Measurements from ENCODE around the gene ERVH48-1.
"Not testable (repeated sequence)": the region's sequence is repeated elsewhere in the genome, so short reads cannot be mapped to it uniquely, and the experiment has no call there.

The ERVH48-1 gene

GRCh38 chr21:42938606-42938995 lies 13.2 kb upstream of the ERVH48-1 start:
- DNase-seq = not testable (repeated sequence)

GRCh38 chr21:42937960-42938605 lies 12.7 kb upstream of the ERVH48-1 start:
- no peak for DNase-seq

GRCh38 chr21:42937034-42937940 lies 11.9 kb upstream of the ERVH48-1 start:
- not testable (repeated sequence) for DNase-seq

- DNase-seq = not testable (repeated sequence)
These were observed 10.9 kb upstream of the ERVH48-1 start for GRCh38 chr21:42936360-42936759.

- DNase-seq = not testable (repeated sequence)
These were observed 8.5 kb upstream of the ERVH48-1 start for GRCh38 chr21:42933973-42934372.

GRCh38 chr21:42933137-42933970 lies 7.9 kb upstream of the ERVH48-1 start:
- not testable (repeated sequence) for DNase-seq

GRCh38 chr21:42932378-42933136 lies 7.1 kb upstream of the ERVH48-1 start:
- DNase-seq = not testable (repeated sequence)

- DNase-seq = no peak
These were observed 6.3 kb upstream of the ERVH48-1 start for GRCh38 chr21:42931560-42932235.

- DNase-seq = no peak
These were observed 4.5 kb upstream of the ERVH48-1 start for GRCh38 chr21:42929969-42930368.

- not testable (repeated sequence) for DNase-seq
These were observed 2.2 kb upstream of the ERVH48-1 start for GRCh38 chr21:42927474-42928200.

GRCh38 chr21:42924433-42924751 lies 1.0 kb downstream of the ERVH48-1 start:
- no peak for DNase-seq

- peak; percentile 70 for DNase-seq
These were observed 1.6 kb downstream of the ERVH48-1 start for GRCh38 chr21:42923553-42924432.

- no peak for DNase-seq
These were observed 2.5 kb downstream of the ERVH48-1 start for GRCh38 chr21:42922918-42923317.

- DNase-seq = no peak
These were observed 3.5 kb downstream of the ERVH48-1 start for GRCh38 chr21:42921927-42922326.

GRCh38 chr21:42918291-42918690 lies 7.1 kb downstream of the ERVH48-1 start:
- no peak for DNase-seq

GRCh38 chr21:42913476-42913875 lies 12.0 kb downstream of the ERVH48-1 start:
- no peak for DNase-seq

GRCh38 chr21:42911920-42912319 lies 13.5 kb downstream of the ERVH48-1 start:
- not testable (repeated sequence) for DNase-seq

GRCh38 chr21:42908484-42908883 lies 16.9 kb downstream of the ERVH48-1 start:
- DNase-seq = not testable (repeated sequence)

GRCh38 chr21:42906233-42906632 lies 19.2 kb downstream of the ERVH48-1 start:
- DNase-seq = no peak

GRCh38 chr21:42905195-42905594 lies 20.2 kb downstream of the ERVH48-1 start:
- DNase-seq = no peak

All from NCI-H2171 (cell line).